Liver (tissue), 9 donors: ENCODE measurements around the gene CALHM3. TPM values are rescaled to one million over a fixed set of nuclear protein-coding genes. Genes with fewer than 3 reads are reported as not detected.

ENCODE experiments used
- DNase-seq: peaks from one replicate; pipeline ENCODE4 v3.0.0-alpha.2; 2017; ENCODE audit warnings: low spot score
- H3K27ac ChIP-seq, 2 donors: one replicate each; pipeline ENCODE4 v1.7.0; 2013; ENCODE audit warnings: inconsistent platforms in 2 of 2, low read length in 2 of 2, control low read depth in 1 of 2, low read depth in 1 of 2, mild to moderate bottlenecking in 1 of 2
- H3K27me3 ChIP-seq, 4 donors: one replicate each; pipeline versions ENCODE4 v1.6.1 to v1.7.0; 2013; ENCODE audit warnings: low read length in 3 of 4, inconsistent platforms in 1 of 4, mild to moderate bottlenecking in 1 of 4, moderate library complexity in 1 of 4; ENCODE audit not compliant: control insufficient read depth in 4 of 4, insufficient read depth in 4 of 4
- H3K36me3 ChIP-seq, 4 donors: one replicate each; pipeline versions ENCODE4 v1.6.1 to v1.7.0; 2013; ENCODE audit warnings: low read length in 3 of 4, mild to moderate bottlenecking in 3 of 4, low read depth in 1 of 4, moderate library complexity in 1 of 4; ENCODE audit not compliant: control insufficient read depth in 4 of 4, insufficient read depth in 3 of 4
- H3K4me1 ChIP-seq, 4 donors: one replicate each; pipeline versions ENCODE4 v1.6.1 to v1.7.0; 2013; ENCODE audit warnings: low read length in 3 of 4, mild to moderate bottlenecking in 3 of 4, moderate library complexity in 1 of 4; ENCODE audit not compliant: control insufficient read depth in 4 of 4, insufficient read depth in 4 of 4
- H3K4me3 ChIP-seq, 3 donors: one replicate each; pipeline versions ENCODE4 v1.6.1 to v1.7.0; 2013; ENCODE audit warnings: low read length in 3 of 3, control low read depth in 1 of 3, low read depth in 1 of 3, mild to moderate bottlenecking in 1 of 3
- H3K9ac ChIP-seq, 2 donors: one replicate each; pipeline ENCODE4 v1.7.0; 2013; ENCODE audit warnings: low read length in 2 of 2, mild to moderate bottlenecking in 2 of 2, moderate library complexity in 2 of 2, control low read depth in 1 of 2, low read depth in 1 of 2
- H3K9me3 ChIP-seq, 4 donors: one replicate each; pipeline versions ENCODE4 v1.6.1 to v1.7.0; 2013; ENCODE audit warnings: low read length in 3 of 4; ENCODE audit not compliant: control insufficient read depth in 4 of 4
- EGR1 ChIP-seq, 2 donors: IDR thresholded peaks; 2 replicates each; pipeline ENCODE4 v1.6.1; 2016 to 2018; ENCODE audit warnings: antibody characterized with exemption in 2 of 2, low read depth in 2 of 2
- GABPA ChIP-seq, 2 donors: IDR thresholded peaks in 1 of 2; conservative IDR thresholded peaks in 1 of 2; 2 replicates each; pipeline ENCODE4 v1.6.1; 2016; ENCODE audit warnings: antibody characterized with exemption in 2 of 2, mild to moderate bottlenecking in 1 of 2, moderate library complexity in 1 of 2
- HNF4G ChIP-seq: IDR thresholded peaks from 2 replicates; pipeline ENCODE4 v1.6.1; 2016; ENCODE audit warnings: antibody characterized with exemption
- JUND ChIP-seq, 2 donors: IDR thresholded peaks; 2 replicates each; pipeline ENCODE4 v1.6.1; 2016; ENCODE audit warnings: antibody characterized with exemption in 2 of 2
- NR2F2 ChIP-seq: IDR thresholded peaks from 2 replicates; pipeline ENCODE4 v1.6.1; 2016; ENCODE audit warnings: antibody characterized with exemption
- RAD21 ChIP-seq, 2 donors: IDR thresholded peaks; 2 replicates each; pipeline ENCODE4 v1.6.1; 2016; ENCODE audit warnings: antibody characterized with exemption in 2 of 2, mild to moderate bottlenecking in 2 of 2
- RXRA ChIP-seq, 2 donors: IDR thresholded peaks; 2 replicates each; pipeline ENCODE4 v1.6.1; 2017 to 2018; ENCODE audit warnings: antibody characterized with exemption in 2 of 2, mild to moderate bottlenecking in 1 of 2
- SP1 ChIP-seq: IDR thresholded peaks from 2 replicates; pipeline ENCODE4 v1.6.1; 2018; ENCODE audit warnings: antibody characterized with exemption, mild to moderate bottlenecking
- TAF1 ChIP-seq: conservative IDR thresholded peaks from 2 replicates; pipeline ENCODE4 v1.6.1; 2016; ENCODE audit warnings: antibody characterized with exemption, mild to moderate bottlenecking
- YY1 ChIP-seq: IDR thresholded peaks from 2 replicates; pipeline ENCODE4 v1.6.1; 2016; ENCODE audit warnings: antibody characterized with exemption, mild to moderate bottlenecking
- WGBS: extraction: QIAGEN DNeasy Blood & Tissue Kit; methylation state at CpG from one replicate; pipeline ENCODE4 v1.1.7; 2013; 5-methylcytosine and 5-hydroxymethylcytosine counted together
- polyA plus RNA-seq, 2 donors: library from polyadenylated mRNA; stranded (reverse) in 1 of 2; unstranded in 1 of 2; fragments of 200-250 nt in 1 of 2; fragments of >200 nt in 1 of 2; fragmentation: Nextera tagmentation in 1 of 2; extraction: Ambion mirVana in 1 of 2; gene quantifications; one replicate each; pipeline versions ENCODE4 v1.2.1 to v1.2.3, GENCODE V29; 2013 to 2015
- total RNA-seq, 2 donors: library from RNA; depleted of rRNA; stranded (reverse); fragments of >200 nt; gene quantifications; one replicate each; pipeline ENCODE4 v1.2.3, GENCODE V29; 2014
- TF ChIP-seq, protein P1 (sequence below): IDR thresholded peaks from 2 replicates; pipeline ENCODE4 v1.6.1; 2016; ENCODE audit warnings: antibody characterized with exemption
- TF ChIP-seq, protein P2 (sequence below): IDR thresholded peaks from 2 replicates; pipeline ENCODE4 v1.6.1; 2016; ENCODE audit warnings: antibody characterized with exemption
- TF ChIP-seq, protein P3 (sequence below): IDR thresholded peaks from 2 replicates; pipeline ENCODE4 v1.6.1; 2016; ENCODE audit warnings: antibody characterized with exemption
- TF ChIP-seq, protein P4 (sequence below): IDR thresholded peaks from 2 replicates; pipeline ENCODE4 v1.6.1; 2016; ENCODE audit warnings: antibody characterized with exemption, mild to moderate bottlenecking
- donor health status: healthy.
- donor health status: healthy.
- donor health status: healthy.
- donor health status: healthy.
- donor health status: healthy.

The CALHM3 gene
- total and polyA plus RNA-seq, 4 donors = 0.14 TPM; not detected in 3

DNA sequence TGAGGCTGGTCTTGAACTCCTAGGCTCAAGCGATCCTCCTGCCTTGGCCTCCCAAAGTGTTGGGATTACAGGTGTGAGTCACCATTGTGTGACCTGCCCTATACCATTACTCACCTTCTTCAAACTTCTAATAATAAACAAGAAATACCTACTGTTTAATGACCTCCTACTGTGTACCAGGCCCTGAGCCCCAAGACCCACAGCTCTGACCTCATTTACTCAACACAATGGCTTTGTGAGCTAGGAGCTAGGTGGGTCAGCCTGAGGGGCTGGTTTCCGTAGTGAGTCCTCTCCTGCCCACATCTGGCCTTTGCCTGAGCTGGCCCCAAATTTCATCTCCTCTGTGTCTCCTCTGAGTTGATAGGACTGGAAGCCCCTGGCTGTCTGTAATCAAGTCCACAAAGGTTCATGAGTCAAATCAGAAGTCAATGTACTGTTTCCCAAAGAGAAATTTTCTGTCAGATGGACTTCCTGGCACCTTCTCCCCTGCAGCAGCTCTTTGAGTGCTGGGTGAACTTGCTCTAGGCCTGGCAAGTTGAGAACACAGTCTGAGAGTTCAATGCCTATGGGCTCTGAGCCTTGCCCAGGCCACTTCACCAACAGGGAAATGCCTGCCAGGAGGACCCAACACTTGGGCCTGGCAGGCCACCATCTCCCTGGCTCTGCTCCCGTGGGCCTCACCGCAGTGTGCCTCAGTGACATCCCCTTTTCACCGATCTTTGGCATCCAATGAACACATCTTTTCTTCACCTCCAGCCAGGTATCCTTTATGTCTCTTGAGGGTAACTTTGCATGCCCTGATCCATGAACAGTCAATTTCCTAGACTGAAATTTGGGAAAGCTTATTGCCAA is 38.4 kb upstream of the CALHM3 start (continued):
- TF ChIP-seq, protein P1, sequence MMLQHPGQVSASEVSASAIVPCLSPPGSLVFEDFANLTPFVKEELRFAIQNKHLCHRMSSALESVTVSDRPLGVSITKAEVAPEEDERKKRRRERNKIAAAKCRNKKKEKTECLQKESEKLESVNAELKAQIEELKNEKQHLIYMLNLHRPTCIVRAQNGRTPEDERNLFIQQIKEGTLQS = no peak
- TF ChIP-seq GABPA (IDR thresholded peaks at IDR 0.05 in 1 of 2, conservative IDR thresholded peaks at IDR 0.05 in 1 of 2) (no peak), TAF1 (no peak), RXRA (IDR thresholded peaks at IDR 0.05) (no peak)

DNA sequence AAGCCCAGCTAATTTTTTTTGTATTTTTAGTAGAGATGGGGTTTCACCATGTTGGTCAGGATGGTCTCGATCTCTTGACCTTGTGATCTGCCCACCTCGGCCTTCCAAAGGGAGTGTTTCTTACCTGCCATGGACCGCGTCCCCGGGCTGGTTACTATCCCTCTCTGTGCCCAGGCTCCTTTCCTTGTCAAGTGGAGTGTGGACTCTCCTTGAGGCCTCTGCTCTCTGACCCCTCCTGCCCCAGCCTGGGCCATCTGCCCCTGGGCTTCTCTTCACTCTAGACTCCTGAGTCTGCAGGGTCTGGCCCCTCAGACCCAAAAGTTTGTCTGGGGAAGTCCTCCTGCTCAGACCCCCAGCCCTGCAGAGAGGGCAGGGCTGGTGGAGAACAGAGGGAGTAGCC is 35.2 kb upstream of the CALHM3 start:
- 98% methylated on average over 5 of the region's 5 CpGs for WGBS
- TF ChIP-seq HNF4G = no peak
- TF ChIP-seq, protein P1 = no peak
- no peak for TF ChIP-seq EGR1 (IDR thresholded peaks at IDR 0.05; ENCODE audit: low read depth in 2 of 2)
- no peak for TF ChIP-seq RAD21 (IDR thresholded peaks at IDR 0.05)
- no peak for TF ChIP-seq NR2F2
- no peak for TF ChIP-seq TAF1
- TF ChIP-seq, protein P2, sequence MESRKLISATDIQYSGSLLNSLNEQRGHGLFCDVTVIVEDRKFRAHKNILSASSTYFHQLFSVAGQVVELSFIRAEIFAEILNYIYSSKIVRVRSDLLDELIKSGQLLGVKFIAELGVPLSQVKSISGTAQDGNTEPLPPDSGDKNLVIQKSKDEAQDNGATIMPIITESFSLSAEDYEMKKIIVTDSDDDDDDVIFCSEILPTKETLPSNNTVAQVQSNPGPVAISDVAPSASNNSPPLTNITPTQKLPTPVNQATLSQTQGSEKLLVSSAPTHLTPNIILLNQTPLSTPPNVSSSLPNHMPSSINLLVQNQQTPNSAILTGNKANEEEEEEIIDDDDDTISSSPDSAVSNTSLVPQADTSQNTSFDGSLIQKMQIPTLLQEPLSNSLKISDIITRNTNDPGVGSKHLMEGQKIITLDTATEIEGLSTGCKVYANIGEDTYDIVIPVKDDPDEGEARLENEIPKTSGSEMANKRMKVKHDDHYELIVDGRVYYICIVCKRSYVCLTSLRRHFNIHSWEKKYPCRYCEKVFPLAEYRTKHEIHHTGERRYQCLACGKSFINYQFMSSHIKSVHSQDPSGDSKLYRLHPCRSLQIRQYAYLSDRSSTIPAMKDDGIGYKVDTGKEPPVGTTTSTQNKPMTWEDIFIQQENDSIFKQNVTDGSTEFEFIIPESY = no peak
- TF ChIP-seq, protein P3, sequence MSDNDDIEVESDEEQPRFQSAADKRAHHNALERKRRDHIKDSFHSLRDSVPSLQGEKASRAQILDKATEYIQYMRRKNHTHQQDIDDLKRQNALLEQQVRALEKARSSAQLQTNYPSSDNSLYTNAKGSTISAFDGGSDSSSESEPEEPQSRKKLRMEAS = no peak
- TF ChIP-seq SP1 = no peak
- TF ChIP-seq YY1 = no peak
- no peak for TF ChIP-seq JUND (IDR thresholded peaks at IDR 0.05)
- peaks cover 0 to 3% (median 1%) of the 10 kb centered on the region in 4 donors for H3K4me1 ChIP-seq
- H3K36me3 ChIP-seq = no peaks in the 10 kb centered on the region
- H3K27ac ChIP-seq = no peak overlapping the region
- no peak overlapping the region for H3K9ac ChIP-seq
- DNase-seq = no peak
- no peak overlapping the region for H3K4me3 ChIP-seq
- H3K9me3 ChIP-seq = no peaks in the 10 kb centered on the region
- H3K27me3 ChIP-seq = no peaks in the 10 kb centered on the region

DNA sequence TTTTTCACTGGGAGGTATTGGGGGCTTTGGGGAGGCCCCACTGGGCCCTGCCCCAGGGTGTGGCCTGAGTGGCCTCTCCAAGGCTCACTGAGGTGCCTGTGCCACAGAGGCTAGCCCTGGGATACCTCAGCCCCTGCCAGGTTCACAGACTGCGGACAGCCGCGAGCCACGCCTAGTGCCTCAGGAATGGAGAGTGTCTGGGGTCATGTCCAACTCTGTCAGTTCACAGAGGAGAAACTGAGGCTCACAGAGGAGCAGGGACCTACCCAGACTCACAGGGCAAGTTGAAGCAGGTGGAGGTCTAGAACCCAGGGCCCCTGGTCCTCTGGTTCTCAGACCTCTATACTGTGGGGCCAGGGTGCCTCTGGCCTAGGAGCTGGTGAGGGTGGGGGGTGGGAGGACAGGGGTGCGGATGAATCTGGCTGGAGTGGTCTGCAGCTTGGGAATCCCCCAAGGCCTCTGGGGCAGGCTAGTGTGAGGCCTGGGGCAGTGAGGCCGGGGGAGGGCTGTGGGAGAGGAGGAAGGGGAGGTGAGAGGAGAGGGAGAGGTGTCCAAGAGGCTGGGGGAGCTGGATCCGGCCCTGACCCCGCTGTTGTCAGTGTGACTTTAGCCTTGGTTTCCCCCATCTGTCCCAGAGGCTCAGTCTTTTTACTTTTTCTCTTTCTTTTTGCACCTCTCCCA is 34.5 kb upstream of the CALHM3 start:
- TF ChIP-seq YY1 (no peak), TAF1 (no peak), RXRA (IDR thresholded peaks at IDR 0.05) (no peak)
- TF ChIP-seq, protein P4, sequence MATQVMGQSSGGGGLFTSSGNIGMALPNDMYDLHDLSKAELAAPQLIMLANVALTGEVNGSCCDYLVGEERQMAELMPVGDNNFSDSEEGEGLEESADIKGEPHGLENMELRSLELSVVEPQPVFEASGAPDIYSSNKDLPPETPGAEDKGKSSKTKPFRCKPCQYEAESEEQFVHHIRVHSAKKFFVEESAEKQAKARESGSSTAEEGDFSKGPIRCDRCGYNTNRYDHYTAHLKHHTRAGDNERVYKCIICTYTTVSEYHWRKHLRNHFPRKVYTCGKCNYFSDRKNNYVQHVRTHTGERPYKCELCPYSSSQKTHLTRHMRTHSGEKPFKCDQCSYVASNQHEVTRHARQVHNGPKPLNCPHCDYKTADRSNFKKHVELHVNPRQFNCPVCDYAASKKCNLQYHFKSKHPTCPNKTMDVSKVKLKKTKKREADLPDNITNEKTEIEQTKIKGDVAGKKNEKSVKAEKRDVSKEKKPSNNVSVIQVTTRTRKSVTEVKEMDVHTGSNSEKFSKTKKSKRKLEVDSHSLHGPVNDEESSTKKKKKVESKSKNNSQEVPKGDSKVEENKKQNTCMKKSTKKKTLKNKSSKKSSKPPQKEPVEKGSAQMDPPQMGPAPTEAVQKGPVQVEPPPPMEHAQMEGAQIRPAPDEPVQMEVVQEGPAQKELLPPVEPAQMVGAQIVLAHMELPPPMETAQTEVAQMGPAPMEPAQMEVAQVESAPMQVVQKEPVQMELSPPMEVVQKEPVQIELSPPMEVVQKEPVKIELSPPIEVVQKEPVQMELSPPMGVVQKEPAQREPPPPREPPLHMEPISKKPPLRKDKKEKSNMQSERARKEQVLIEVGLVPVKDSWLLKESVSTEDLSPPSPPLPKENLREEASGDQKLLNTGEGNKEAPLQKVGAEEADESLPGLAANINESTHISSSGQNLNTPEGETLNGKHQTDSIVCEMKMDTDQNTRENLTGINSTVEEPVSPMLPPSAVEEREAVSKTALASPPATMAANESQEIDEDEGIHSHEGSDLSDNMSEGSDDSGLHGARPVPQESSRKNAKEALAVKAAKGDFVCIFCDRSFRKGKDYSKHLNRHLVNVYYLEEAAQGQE = no peak
- TF ChIP-seq, protein P2 = no peak
- H3K27ac ChIP-seq = no peak overlapping the region
- no peak overlapping the region for H3K4me3 ChIP-seq
- no peak overlapping the region for H3K9ac ChIP-seq
- no peaks in the 10 kb centered on the region for H3K9me3 ChIP-seq
- no peaks in the 10 kb centered on the region for H3K27me3 ChIP-seq
- H3K4me1 ChIP-seq = peaks cover 0 to 3% (median 1%) of the 10 kb centered on the region in 4 donors
- no peaks in the 10 kb centered on the region for H3K36me3 ChIP-seq
- no peak for DNase-seq
- 95% methylated on average over 8 of the region's 8 CpGs for WGBS
